HG02943 (cell line): ENCODE data around the gene IKZF3.
"Not testable (repeated sequence)": the region's sequence is repeated elsewhere in the genome, so short reads cannot be mapped to it uniquely, and the experiment has no call there.

Experiments
- ATAC-seq: cut with Tn5 transposase; IDR thresholded peaks from one replicate; pipeline ENCODE4 v1.9.1; 2021; ENCODE audit warnings: mild to moderate bottlenecking, low read depth, moderate library complexity; ENCODE audit not compliant: unreplicated experiment

Gene IKZF3

GRCh38 chr17:39863244-39863917 is 731 bp downstream of the IKZF3 start:
- ATAC-seq, result no peak

GRCh38 chr17:39861235-39861634 is 2.9 kb downstream of the IKZF3 start:
- no peak for ATAC-seq

GRCh38 chr17:39855911-39856649 is 8.0 kb downstream of the IKZF3 start:
- ATAC-seq, result not testable (repeated sequence)

- no peak for ATAC-seq
These were observed 9.2 kb downstream of the IKZF3 start for GRCh38 chr17:39854909-39855308.

GRCh38 chr17:39852239-39852638 is 11.9 kb downstream of the IKZF3 start:
- ATAC-seq, result no peak

- ATAC-seq, result not testable (repeated sequence)
These were observed 13.9 kb downstream of the IKZF3 start for GRCh38 chr17:39850186-39850585.

- no peak for ATAC-seq
These were observed 15.5 kb downstream of the IKZF3 start for GRCh38 chr17:39848600-39848999.

GRCh38 chr17:39846205-39846604 is 17.9 kb downstream of the IKZF3 start:
- no peak for ATAC-seq

- no peak for ATAC-seq
These were observed 18.9 kb downstream of the IKZF3 start for GRCh38 chr17:39845052-39845846.

GRCh38 chr17:39841134-39841683 is 22.9 kb downstream of the IKZF3 start:
- no peak for ATAC-seq

- ATAC-seq, result no peak
These were observed 25.3 kb downstream of the IKZF3 start for GRCh38 chr17:39838784-39839183.

- ATAC-seq, result no peak
These were observed 26.1 kb downstream of the IKZF3 start for GRCh38 chr17:39838057-39838456.

GRCh38 chr17:39836117-39836516 is 28.0 kb downstream of the IKZF3 start:
- ATAC-seq, result no peak

GRCh38 chr17:39835038-39835786 is 28.9 kb downstream of the IKZF3 start:
- ATAC-seq, result no peak

- ATAC-seq, result no peak
These were observed 30.1 kb downstream of the IKZF3 start for GRCh38 chr17:39834017-39834416.

GRCh38 chr17:39831588-39831987 is 32.5 kb downstream of the IKZF3 start:
- ATAC-seq, result no peak

GRCh38 chr17:39828443-39828842 is 35.7 kb downstream of the IKZF3 start:
- no peak for ATAC-seq

GRCh38 chr17:39826334-39826733 is 37.8 kb downstream of the IKZF3 start:
- ATAC-seq, result no peak

GRCh38 chr17:39823407-39824054 is 40.6 kb downstream of the IKZF3 start:
- no peak for ATAC-seq

GRCh38 chr17:39822051-39822451 is 42.1 kb downstream of the IKZF3 start:
- ATAC-seq, result no peak
